Ishikawa (cell line): ENCODE results near the gene STK25.

Experiments
- CEBPB ChIP-seq: IDR thresholded peaks from 2 replicates; pipeline ENCODE4 v1.6.1; 2012
- CREB1 ChIP-seq: IDR thresholded peaks from 2 replicates; pipeline ENCODE4 v1.6.1; 2012; ENCODE audit warnings: low read depth
- EP300 ChIP-seq: IDR thresholded peaks from 2 replicates; pipeline ENCODE4 v1.6.1; 2012; ENCODE audit warnings: borderline replicate concordance
- FOXM1 ChIP-seq: IDR thresholded peaks from 2 replicates; pipeline ENCODE4 v1.6.1; 2012; ENCODE audit warnings: low read depth, borderline replicate concordance
- RAD21 ChIP-seq: IDR thresholded peaks from 2 replicates; pipeline ENCODE4 v1.6.1; 2012; ENCODE audit warnings: low read depth
- TAF1 ChIP-seq: IDR thresholded peaks from 2 replicates; pipeline ENCODE4 v1.6.1; 2012; ENCODE audit warnings: low read depth, mild to moderate bottlenecking
- TCF12 ChIP-seq: IDR thresholded peaks from 2 replicates; pipeline ENCODE4 v1.6.1; 2012; ENCODE audit warnings: low read depth
- YY1 ChIP-seq: IDR thresholded peaks from 2 replicates; pipeline ENCODE4 v1.6.1; 2012; ENCODE audit warnings: low read depth
- TF ChIP-seq, protein P1 (sequence below): IDR thresholded peaks from 2 replicates; pipeline ENCODE4 v1.6.1; 2012
- TF ChIP-seq, protein P2 (sequence below): IDR thresholded peaks from 2 replicates; pipeline ENCODE4 v1.6.1; 2012; ENCODE audit warnings: low read depth, mild to moderate bottlenecking
- TF ChIP-seq, protein P3 (sequence below): IDR thresholded peaks from 2 replicates; pipeline ENCODE4 v1.6.1; 2012

- no peak for TF ChIP-seq RAD21
- TF ChIP-seq EP300, result no peak
- TF ChIP-seq YY1, result no peak
- TF ChIP-seq, protein P1, sequence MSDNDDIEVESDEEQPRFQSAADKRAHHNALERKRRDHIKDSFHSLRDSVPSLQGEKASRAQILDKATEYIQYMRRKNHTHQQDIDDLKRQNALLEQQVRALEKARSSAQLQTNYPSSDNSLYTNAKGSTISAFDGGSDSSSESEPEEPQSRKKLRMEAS, result no peak
- no peak for TF ChIP-seq CEBPB
- TF ChIP-seq TAF1, result no peak
- TF ChIP-seq, protein P2, sequence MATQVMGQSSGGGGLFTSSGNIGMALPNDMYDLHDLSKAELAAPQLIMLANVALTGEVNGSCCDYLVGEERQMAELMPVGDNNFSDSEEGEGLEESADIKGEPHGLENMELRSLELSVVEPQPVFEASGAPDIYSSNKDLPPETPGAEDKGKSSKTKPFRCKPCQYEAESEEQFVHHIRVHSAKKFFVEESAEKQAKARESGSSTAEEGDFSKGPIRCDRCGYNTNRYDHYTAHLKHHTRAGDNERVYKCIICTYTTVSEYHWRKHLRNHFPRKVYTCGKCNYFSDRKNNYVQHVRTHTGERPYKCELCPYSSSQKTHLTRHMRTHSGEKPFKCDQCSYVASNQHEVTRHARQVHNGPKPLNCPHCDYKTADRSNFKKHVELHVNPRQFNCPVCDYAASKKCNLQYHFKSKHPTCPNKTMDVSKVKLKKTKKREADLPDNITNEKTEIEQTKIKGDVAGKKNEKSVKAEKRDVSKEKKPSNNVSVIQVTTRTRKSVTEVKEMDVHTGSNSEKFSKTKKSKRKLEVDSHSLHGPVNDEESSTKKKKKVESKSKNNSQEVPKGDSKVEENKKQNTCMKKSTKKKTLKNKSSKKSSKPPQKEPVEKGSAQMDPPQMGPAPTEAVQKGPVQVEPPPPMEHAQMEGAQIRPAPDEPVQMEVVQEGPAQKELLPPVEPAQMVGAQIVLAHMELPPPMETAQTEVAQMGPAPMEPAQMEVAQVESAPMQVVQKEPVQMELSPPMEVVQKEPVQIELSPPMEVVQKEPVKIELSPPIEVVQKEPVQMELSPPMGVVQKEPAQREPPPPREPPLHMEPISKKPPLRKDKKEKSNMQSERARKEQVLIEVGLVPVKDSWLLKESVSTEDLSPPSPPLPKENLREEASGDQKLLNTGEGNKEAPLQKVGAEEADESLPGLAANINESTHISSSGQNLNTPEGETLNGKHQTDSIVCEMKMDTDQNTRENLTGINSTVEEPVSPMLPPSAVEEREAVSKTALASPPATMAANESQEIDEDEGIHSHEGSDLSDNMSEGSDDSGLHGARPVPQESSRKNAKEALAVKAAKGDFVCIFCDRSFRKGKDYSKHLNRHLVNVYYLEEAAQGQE, result no peak
- no peak for TF ChIP-seq FOXM1
- no peak for TF ChIP-seq CREB1
- no peak for TF ChIP-seq TCF12
- TF ChIP-seq, protein P3, sequence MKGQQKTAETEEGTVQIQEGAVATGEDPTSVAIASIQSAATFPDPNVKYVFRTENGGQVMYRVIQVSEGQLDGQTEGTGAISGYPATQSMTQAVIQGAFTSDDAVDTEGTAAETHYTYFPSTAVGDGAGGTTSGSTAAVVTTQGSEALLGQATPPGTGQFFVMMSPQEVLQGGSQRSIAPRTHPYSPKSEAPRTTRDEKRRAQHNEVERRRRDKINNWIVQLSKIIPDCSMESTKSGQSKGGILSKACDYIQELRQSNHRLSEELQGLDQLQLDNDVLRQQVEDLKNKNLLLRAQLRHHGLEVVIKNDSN, result no peak
These were observed 17.4 kb downstream of the STK25 start for GRCh38 chr2:241490825-241491506.
